ENCODE data around the gene VPS35L.
A peak's percentile ranks its signal among the peaks of the same experiment; 100 is the strongest.
"Not testable (repeated sequence)": the region's sequence is repeated elsewhere in the genome, so short reads cannot be mapped to it uniquely, and the experiment has no call there.

VPS35L gene

GRCh38 chr16:19655242-19655777 is 99.8 kb downstream of the VPS35L start:
- no peak overlapping the region for H3K27ac Mint-ChIP-seq (ENCODE audit: low read depth)
- H3K36me3 Mint-ChIP-seq (ENCODE audit: insufficient read depth): peaks cover 11% of the 10 kb centered on the region
- H3K4me1 Mint-ChIP-seq: no peaks in the 10 kb centered on the region
- no peaks in the 10 kb centered on the region for H3K27me3 Mint-ChIP-seq
- no peak for DNase-seq (ENCODE audit: low spot score in 2 of 2)
- ATAC-seq (replicated peaks; ENCODE audit: extremely low read depth, poor library complexity, severe bottlenecking): no peak
- no peaks in the 10 kb centered on the region for H3K9me3 Mint-ChIP-seq
- no peak overlapping the region for H3K4me3 Mint-ChIP-seq

- no peak overlapping the region for H3K4me3 Mint-ChIP-seq
Observed at GRCh38 chr16:19657831-19658230, 102.3 kb downstream of the VPS35L start.

GRCh38 chr16:19659554-19659953 is 104.1 kb downstream of the VPS35L start:
- H3K27me3 Mint-ChIP-seq: no peaks in the 10 kb centered on the region
- ATAC-seq (replicated peaks; ENCODE audit: extremely low read depth, poor library complexity, severe bottlenecking) (no peak), DNase-seq (ENCODE audit: low spot score in 2 of 2) (no peak)
- H3K4me3 Mint-ChIP-seq: no peak overlapping the region
- H3K9me3 Mint-ChIP-seq: no peaks in the 10 kb centered on the region
- no peaks in the 10 kb centered on the region for H3K4me1 Mint-ChIP-seq
- no peak overlapping the region for H3K27ac Mint-ChIP-seq (ENCODE audit: low read depth)
- peaks cover 12% of the 10 kb centered on the region for H3K36me3 Mint-ChIP-seq (ENCODE audit: insufficient read depth)

More at GRCh38 chr16:19657831-19658230, 102.3 kb downstream of the VPS35L start:
- H3K27ac Mint-ChIP-seq (ENCODE audit: low read depth): no peak overlapping the region
- ATAC-seq (replicated peaks; ENCODE audit: extremely low read depth, poor library complexity, severe bottlenecking) (no peak), DNase-seq (ENCODE audit: low spot score in 2 of 2) (no peak)
- peaks cover 11% of the 10 kb centered on the region for H3K36me3 Mint-ChIP-seq (ENCODE audit: insufficient read depth)
- H3K4me1 Mint-ChIP-seq: no peaks in the 10 kb centered on the region
- no peaks in the 10 kb centered on the region for H3K27me3 Mint-ChIP-seq
- H3K9me3 Mint-ChIP-seq: no peaks in the 10 kb centered on the region

- no peak for DNase-seq (ENCODE audit: low spot score in 2 of 2)
- no peaks in the 10 kb centered on the region for H3K27me3 Mint-ChIP-seq
- no peak for ATAC-seq (replicated peaks; ENCODE audit: extremely low read depth, poor library complexity, severe bottlenecking)
Observed at GRCh38 chr16:19660432-19660831, 104.9 kb downstream of the VPS35L start.

GRCh38 chr16:19662351-19662750 is 106.8 kb downstream of the VPS35L start:
- ATAC-seq (replicated peaks; ENCODE audit: extremely low read depth, poor library complexity, severe bottlenecking) (no peak), DNase-seq (ENCODE audit: low spot score in 2 of 2) (no peak)
- Mint-ChIP-seq H3K27me3 (no peaks in the 10 kb centered on the region), H3K27ac (ENCODE audit: low read depth) (no peak overlapping the region), H3K36me3 (ENCODE audit: insufficient read depth) (peaks cover 9% of the 10 kb centered on the region), H3K9me3 (peaks cover 4% of the 10 kb centered on the region), H3K4me1 (no peaks in the 10 kb centered on the region), H3K4me3 (no peak overlapping the region)

More at GRCh38 chr16:19660432-19660831, 104.9 kb downstream of the VPS35L start:
- H3K27ac Mint-ChIP-seq (ENCODE audit: low read depth): no peak overlapping the region
- peaks cover 3% of the 10 kb centered on the region for H3K9me3 Mint-ChIP-seq
- H3K4me3 Mint-ChIP-seq: no peak overlapping the region
- no peaks in the 10 kb centered on the region for H3K4me1 Mint-ChIP-seq
- peaks cover 12% of the 10 kb centered on the region for H3K36me3 Mint-ChIP-seq (ENCODE audit: insufficient read depth)

GRCh38 chr16:19664166-19664565 is 108.7 kb downstream of the VPS35L start:
- no peaks in the 10 kb centered on the region for H3K4me1 Mint-ChIP-seq
- no peaks in the 10 kb centered on the region for H3K27me3 Mint-ChIP-seq
- no peak overlapping the region for H3K27ac Mint-ChIP-seq (ENCODE audit: low read depth)
- peaks cover 4% of the 10 kb centered on the region for H3K9me3 Mint-ChIP-seq
- H3K4me3 Mint-ChIP-seq: no peak overlapping the region
- no peak for DNase-seq (ENCODE audit: low spot score in 2 of 2)
- peaks cover 10% of the 10 kb centered on the region for H3K36me3 Mint-ChIP-seq (ENCODE audit: insufficient read depth)
- ATAC-seq (replicated peaks; ENCODE audit: extremely low read depth, poor library complexity, severe bottlenecking): no peak

- not testable (repeated sequence) for ATAC-seq (replicated peaks; ENCODE audit: extremely low read depth, poor library complexity, severe bottlenecking); H3K27me3 Mint-ChIP-seq; H3K4me3 Mint-ChIP-seq; H3K27ac Mint-ChIP-seq (ENCODE audit: low read depth); DNase-seq (ENCODE audit: low spot score in 2 of 2); H3K4me1 Mint-ChIP-seq; H3K9me3 Mint-ChIP-seq
- peaks cover 14% of the 10 kb centered on the region for H3K36me3 Mint-ChIP-seq (ENCODE audit: insufficient read depth)
Observed at GRCh38 chr16:19665313-19665712, 109.8 kb downstream of the VPS35L start.

- H3K27ac Mint-ChIP-seq (ENCODE audit: low read depth): peak overlapping the region; percentile 68
- H3K27me3 Mint-ChIP-seq: no peaks in the 10 kb centered on the region
- no peaks in the 10 kb centered on the region for H3K4me1 Mint-ChIP-seq
- H3K9me3 Mint-ChIP-seq: peaks cover 4% of the 10 kb centered on the region
- DNase-seq (ENCODE audit: low spot score in 2 of 2) (no peak), ATAC-seq (replicated peaks; ENCODE audit: extremely low read depth, poor library complexity, severe bottlenecking) (no peak)
- H3K4me3 Mint-ChIP-seq: no peak overlapping the region
- peaks cover 12% of the 10 kb centered on the region for H3K36me3 Mint-ChIP-seq (ENCODE audit: insufficient read depth)
Observed at GRCh38 chr16:19666477-19666876, 111.0 kb downstream of the VPS35L start.

- Mint-ChIP-seq H3K9me3 (no peaks in the 10 kb centered on the region), H3K27ac (ENCODE audit: low read depth) (no peak overlapping the region), H3K36me3 (ENCODE audit: insufficient read depth) (peaks cover 18% of the 10 kb centered on the region)
Observed at GRCh38 chr16:19672378-19672777, 116.9 kb downstream of the VPS35L start.

GRCh38 chr16:19674485-19674884 is 119.0 kb downstream of the VPS35L start:
- ATAC-seq (replicated peaks; ENCODE audit: extremely low read depth, poor library complexity, severe bottlenecking) (no peak), DNase-seq (ENCODE audit: low spot score in 2 of 2) (no peak)
- Mint-ChIP-seq H3K4me1 (no peaks in the 10 kb centered on the region), H3K36me3 (ENCODE audit: insufficient read depth) (peaks cover 16% of the 10 kb centered on the region), H3K9me3 (no peaks in the 10 kb centered on the region), H3K27me3 (no peaks in the 10 kb centered on the region), H3K27ac (ENCODE audit: low read depth) (no peak overlapping the region), H3K4me3 (no peak overlapping the region)

More at GRCh38 chr16:19672378-19672777, 116.9 kb downstream of the VPS35L start:
- Mint-ChIP-seq H3K4me1 (no peaks in the 10 kb centered on the region), H3K27me3 (no peaks in the 10 kb centered on the region), H3K4me3 (no peak overlapping the region)
- no peak for DNase-seq (ENCODE audit: low spot score in 2 of 2)
- no peak for ATAC-seq (replicated peaks; ENCODE audit: extremely low read depth, poor library complexity, severe bottlenecking)

- no peak overlapping the region for H3K4me3 Mint-ChIP-seq
- no peak overlapping the region for H3K27ac Mint-ChIP-seq (ENCODE audit: low read depth)
- H3K27me3 Mint-ChIP-seq: no peaks in the 10 kb centered on the region
- H3K9me3 Mint-ChIP-seq: no peaks in the 10 kb centered on the region
- no peak for ATAC-seq (replicated peaks; ENCODE audit: extremely low read depth, poor library complexity, severe bottlenecking)
- no peak for DNase-seq (ENCODE audit: low spot score in 2 of 2)
- H3K4me1 Mint-ChIP-seq: no peaks in the 10 kb centered on the region
- H3K36me3 Mint-ChIP-seq (ENCODE audit: insufficient read depth): peaks cover 11% of the 10 kb centered on the region
Observed at GRCh38 chr16:19677402-19677801, 121.9 kb downstream of the VPS35L start.

- no peak for DNase-seq (ENCODE audit: low spot score in 2 of 2)
- Mint-ChIP-seq H3K4me1 (no peaks in the 10 kb centered on the region), H3K36me3 (ENCODE audit: insufficient read depth) (peaks cover 16% of the 10 kb centered on the region), H3K4me3 (no peak overlapping the region), H3K9me3 (no peaks in the 10 kb centered on the region), H3K27me3 (no peaks in the 10 kb centered on the region), H3K27ac (ENCODE audit: low read depth) (no peak overlapping the region)
- ATAC-seq (replicated peaks; ENCODE audit: extremely low read depth, poor library complexity, severe bottlenecking): no peak
Observed at GRCh38 chr16:19678804-19679203, 123.3 kb downstream of the VPS35L start.

GRCh38 chr16:19679281-19679680 is 123.8 kb downstream of the VPS35L start:
- H3K4me3 Mint-ChIP-seq; H3K27me3 Mint-ChIP-seq; ATAC-seq (replicated peaks; ENCODE audit: extremely low read depth, poor library complexity, severe bottlenecking); DNase-seq (ENCODE audit: low spot score in 2 of 2); H3K4me1 Mint-ChIP-seq; H3K9me3 Mint-ChIP-seq; H3K27ac Mint-ChIP-seq (ENCODE audit: low read depth): not testable (repeated sequence)
- peaks cover 16% of the 10 kb centered on the region for H3K36me3 Mint-ChIP-seq (ENCODE audit: insufficient read depth)

Measured in central memory CD8-positive, alpha-beta T cell (primary cell).